Measurements from ENCODE around the gene GTF2H2C_2.
"Not testable (repeated sequence)": the region's sequence is repeated elsewhere in the genome, so short reads cannot be mapped to it uniquely, and the experiment has no call there.

Gene GTF2H2C_2

GRCh38 chr5:70415117-70415516 lies at the start of gene GTF2H2C_2:
TSS of gene GTF2H2C_2 (plus strand) at chr5:70415368.
- not testable (repeated sequence) for DNase-seq (ENCODE audit: extremely low read depth, low read depth, low spot score)

- peak; percentile 37 for DNase-seq (ENCODE audit: extremely low read depth, low read depth, low spot score)
These were observed 14.0 kb upstream of the GTF2H2C_2 start for GRCh38 chr5:70400984-70401686.

GRCh38 chr5:70421322-70421721 lies 6.2 kb downstream of the GTF2H2C_2 start:
- not testable (repeated sequence) for DNase-seq (ENCODE audit: extremely low read depth, low read depth, low spot score)

GRCh38 chr5:70423215-70423614 lies 8.0 kb downstream of the GTF2H2C_2 start:
- not testable (repeated sequence) for DNase-seq (ENCODE audit: extremely low read depth, low read depth, low spot score)

- not testable (repeated sequence) for DNase-seq (ENCODE audit: extremely low read depth, low read depth, low spot score)
These were observed 23.4 kb downstream of the GTF2H2C_2 start for GRCh38 chr5:70438518-70438917.

- DNase-seq (ENCODE audit: extremely low read depth, low read depth, low spot score), result not testable (repeated sequence)
These were observed 34.4 kb downstream of the GTF2H2C_2 start for GRCh38 chr5:70449565-70449964.

GRCh38 chr5:70451249-70451984 lies 36.2 kb downstream of the GTF2H2C_2 start:
- not testable (repeated sequence) for DNase-seq (ENCODE audit: extremely low read depth, low read depth, low spot score)

GRCh38 chr5:70457093-70457492 lies 41.9 kb downstream of the GTF2H2C_2 start:
- not testable (repeated sequence) for DNase-seq (ENCODE audit: extremely low read depth, low read depth, low spot score)

GRCh38 chr5:70459188-70459587 lies 44.0 kb downstream of the GTF2H2C_2 start:
- DNase-seq (ENCODE audit: extremely low read depth, low read depth, low spot score), result not testable (repeated sequence)

GRCh38 chr5:70461984-70462383 lies 46.8 kb downstream of the GTF2H2C_2 start:
- not testable (repeated sequence) for DNase-seq (ENCODE audit: extremely low read depth, low read depth, low spot score)

GRCh38 chr5:70464019-70464637 lies 49.0 kb downstream of the GTF2H2C_2 start:
- DNase-seq (ENCODE audit: extremely low read depth, low read depth, low spot score), result not testable (repeated sequence)

- not testable (repeated sequence) for DNase-seq (ENCODE audit: extremely low read depth, low read depth, low spot score)
These were observed 54.9 kb downstream of the GTF2H2C_2 start for GRCh38 chr5:70469926-70470509.
